Hepatocyte (in vitro differentiated cells): ENCODE data around the gene DBR1. TPM values are rescaled to one million over a fixed set of nuclear protein-coding genes. Genes with fewer than 3 reads are reported as not detected.

Experiments used
- DNase-seq: peaks from one replicate; pipeline ENCODE4 v3.0.0-alpha.2; 2016; ENCODE audit warnings: low spot score
- H2AFZ ChIP-seq: fragments of 200-600 bp; sonication (generic); 2 replicates; pipeline ENCODE4 v1.6.0; 2016; ENCODE audit warnings: antibody characterized with exemption, mild to moderate bottlenecking
- H3K27ac ChIP-seq: fragments of 200-600 bp; sonication (generic); 2 replicates; pipeline ENCODE4 v1.5.1; 2016; ENCODE audit warnings: mild to moderate bottlenecking
- H3K27me3 ChIP-seq: fragments of 200-600 bp; sonication (generic); 2 replicates; pipeline ENCODE4 v1.6.1; 2016
- H3K36me3 ChIP-seq: fragments of 200-600 bp; sonication (generic); replicated peaks from 2 replicates; pipeline ENCODE4 v1.5.1; 2016; ENCODE audit warnings: low read depth; ENCODE audit not compliant: insufficient read depth
- H3K4me1 ChIP-seq: fragments of 200-600 bp; sonication (generic); 2 replicates; pipeline ENCODE4 v1.5.1; 2016; ENCODE audit warnings: mild to moderate bottlenecking, moderate library complexity; ENCODE audit not compliant: insufficient read depth
- H3K4me2 ChIP-seq: fragments of 200-600 bp; sonication (generic); 2 replicates; pipeline ENCODE4 v1.6.0; 2016
- H3K4me3 ChIP-seq: fragments of 200-600 bp; sonication (generic); 2 replicates; pipeline ENCODE4 v1.5.1; 2016; ENCODE audit warnings: mild to moderate bottlenecking
- H3K79me2 ChIP-seq: fragments of 200-600 bp; sonication (generic); 2 replicates; pipeline ENCODE4 v1.6.0; 2017; ENCODE audit warnings: mild to moderate bottlenecking
- H3K9me2 ChIP-seq: fragments of 200-600 bp; sonication (generic); replicated peaks from 2 replicates; pipeline ENCODE4 v1.6.0; 2017; ENCODE audit warnings: mild to moderate bottlenecking; ENCODE audit not compliant: insufficient read depth
- H3K9me3 ChIP-seq: fragments of 200-600 bp; sonication (generic); 2 replicates; pipeline ENCODE4 v1.5.1; 2016; ENCODE audit warnings: low read depth, mild to moderate bottlenecking
- H4K20me1 ChIP-seq: fragments of 200-600 bp; sonication (generic); 2 replicates; pipeline ENCODE4 v1.6.0; 2016; ENCODE audit warnings: mild to moderate bottlenecking; ENCODE audit not compliant: insufficient read depth, poor library complexity, severe bottlenecking
- EZH2 ChIP-seq: fragments of 200-600 bp; sonication (generic); IDR thresholded peaks from 2 replicates; pipeline ENCODE4 v1.6.1; 2016; ENCODE audit warnings: antibody characterized with exemption, mild to moderate bottlenecking, borderline replicate concordance
- EZH2phosphoT487 ChIP-seq: fragments of 200-600 bp; sonication (generic); IDR thresholded peaks from one replicate; pipeline ENCODE4 v1.6.1; 2018; ENCODE audit warnings: antibody characterized with exemption, mild to moderate bottlenecking, low read depth, moderate library complexity; ENCODE audit not compliant: unreplicated experiment, severe bottlenecking
- WGBS: methylation state at CpG from one replicate; pipeline ENCODE4 v1.1.6; 2016; ENCODE audit warnings: low lambda C conversion rate; ENCODE audit errors: missing lambda C conversion rate; 5-methylcytosine and 5-hydroxymethylcytosine counted together
- polyA plus RNA-seq: library from polyadenylated mRNA; unstranded; fragments of >200 nt; fragmentation: Nextera tagmentation; extraction: Ambion mirVana; gene quantifications from 2 replicates; pipeline ENCODE4 v1.2.1, GENCODE V29; 2016
- total RNA-seq: library from RNA; depleted of rRNA; stranded (reverse); fragments of >200 nt; gene quantifications from 2 replicates; pipeline ENCODE4 v1.2.3, GENCODE V29; 2014
- TF ChIP-seq, protein P1 (sequence below): fragments of 200-600 bp; sonication (generic); IDR thresholded peaks from 2 replicates; pipeline ENCODE4 v1.5.1; 2016; ENCODE audit warnings: antibody characterized with exemption, mild to moderate bottlenecking; ENCODE audit not compliant: poor library complexity

The DBR1 gene
- total and polyA plus RNA-seq, 2 experiments from 2014 or later: 8.6 to 13.8 TPM

DNA sequence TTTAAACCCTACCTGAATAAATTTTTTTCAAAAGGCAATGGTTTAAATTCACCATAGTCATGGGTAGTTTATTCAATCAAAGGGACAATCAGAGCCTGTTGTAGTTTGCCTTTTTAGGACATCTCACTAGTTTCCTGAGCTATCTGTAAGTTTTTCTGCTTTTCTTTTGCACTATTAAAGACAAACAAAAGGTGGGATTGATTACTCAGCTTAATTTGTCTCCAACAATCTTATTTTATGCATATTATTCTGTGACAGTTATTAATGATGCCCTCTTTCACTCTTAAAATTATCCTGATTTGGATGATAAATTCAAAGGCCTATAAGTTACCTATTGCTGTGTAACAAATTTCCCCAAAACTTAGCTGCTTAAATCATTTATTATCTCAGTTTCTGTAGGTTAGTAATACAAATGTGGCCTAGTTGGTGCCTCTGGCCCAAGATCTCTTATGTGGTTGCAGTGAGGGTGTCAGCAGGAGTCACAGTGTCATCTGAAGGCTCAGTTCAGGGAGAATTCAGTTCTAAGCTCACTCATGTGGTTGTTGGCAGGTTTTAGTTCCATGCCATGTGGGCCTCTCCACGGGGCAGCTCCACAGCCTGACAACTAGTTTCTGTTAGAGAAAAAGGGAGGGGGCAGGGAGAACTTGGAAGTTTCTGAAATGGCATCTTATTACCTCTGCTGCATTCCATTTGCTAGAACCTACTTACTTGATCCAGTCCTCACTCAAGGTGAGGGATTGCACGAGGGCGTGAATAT lies 28.4 kb upstream of the DBR1 start:
- no peak overlapping the region for H3K4me3 ChIP-seq
- no peaks in the 10 kb centered on the region for H3K4me1 ChIP-seq
- TF ChIP-seq EZH2: no peak
- TF ChIP-seq, protein P1, sequence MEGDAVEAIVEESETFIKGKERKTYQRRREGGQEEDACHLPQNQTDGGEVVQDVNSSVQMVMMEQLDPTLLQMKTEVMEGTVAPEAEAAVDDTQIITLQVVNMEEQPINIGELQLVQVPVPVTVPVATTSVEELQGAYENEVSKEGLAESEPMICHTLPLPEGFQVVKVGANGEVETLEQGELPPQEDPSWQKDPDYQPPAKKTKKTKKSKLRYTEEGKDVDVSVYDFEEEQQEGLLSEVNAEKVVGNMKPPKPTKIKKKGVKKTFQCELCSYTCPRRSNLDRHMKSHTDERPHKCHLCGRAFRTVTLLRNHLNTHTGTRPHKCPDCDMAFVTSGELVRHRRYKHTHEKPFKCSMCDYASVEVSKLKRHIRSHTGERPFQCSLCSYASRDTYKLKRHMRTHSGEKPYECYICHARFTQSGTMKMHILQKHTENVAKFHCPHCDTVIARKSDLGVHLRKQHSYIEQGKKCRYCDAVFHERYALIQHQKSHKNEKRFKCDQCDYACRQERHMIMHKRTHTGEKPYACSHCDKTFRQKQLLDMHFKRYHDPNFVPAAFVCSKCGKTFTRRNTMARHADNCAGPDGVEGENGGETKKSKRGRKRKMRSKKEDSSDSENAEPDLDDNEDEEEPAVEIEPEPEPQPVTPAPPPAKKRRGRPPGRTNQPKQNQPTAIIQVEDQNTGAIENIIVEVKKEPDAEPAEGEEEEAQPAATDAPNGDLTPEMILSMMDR: no peak
- no peak for TF ChIP-seq EZH2phosphoT487
- H4K20me1 ChIP-seq: peaks cover 96% of the 10 kb centered on the region
- DNase-seq: no peak
- H3K36me3 ChIP-seq: no peaks in the 10 kb centered on the region
- no peak overlapping the region for H3K4me2 ChIP-seq
- no peak overlapping the region for H3K27ac ChIP-seq
- H3K9me2 ChIP-seq: no peaks in the 10 kb centered on the region
- H3K27me3 ChIP-seq: no peaks in the 10 kb centered on the region
- WGBS: 89% methylated on average over 3 of the region's 3 CpGs
- peaks cover 100% of the 10 kb centered on the region for H3K79me2 ChIP-seq
- no peaks in the 10 kb centered on the region for H3K9me3 ChIP-seq
- no peak overlapping the region for H2AFZ ChIP-seq

DNA sequence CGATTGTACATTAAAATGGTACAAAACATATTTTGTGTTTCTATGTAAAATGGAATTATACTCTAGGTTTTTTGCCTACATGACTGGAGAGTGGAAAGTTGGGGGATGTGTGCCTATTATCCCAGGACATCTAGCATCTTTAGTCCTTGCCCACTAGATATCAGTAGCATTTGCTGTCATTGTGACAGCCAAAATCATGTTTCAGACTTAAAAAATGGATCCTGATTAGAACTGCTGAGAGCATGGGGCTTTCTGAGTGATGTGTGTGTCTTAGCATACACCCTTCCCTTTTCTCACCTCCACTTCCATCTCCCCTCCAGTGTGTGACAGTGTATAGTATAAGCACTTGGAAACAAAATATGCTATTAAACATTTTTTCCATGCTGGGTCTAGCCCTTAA lies 25.7 kb upstream of the DBR1 start:
- Histone ChIP-seq H3K4me2 (no peak overlapping the region), H3K36me3 (no peaks in the 10 kb centered on the region), H3K27me3 (no peaks in the 10 kb centered on the region), H3K79me2 (peaks cover 99% of the 10 kb centered on the region), H3K9me3 (no peaks in the 10 kb centered on the region), H3K27ac (no peak overlapping the region), H4K20me1 (peaks cover 99% of the 10 kb centered on the region), H3K4me1 (no peaks in the 10 kb centered on the region), H2AFZ (no peak overlapping the region), H3K9me2 (no peaks in the 10 kb centered on the region), H3K4me3 (no peak overlapping the region)
- WGBS: 95% methylated on average over 1 of the region's 1 CpG
- no peak for DNase-seq
- TF ChIP-seq, protein P1: no peak
- TF ChIP-seq EZH2phosphoT487: no peak
- no peak for TF ChIP-seq EZH2

DNA sequence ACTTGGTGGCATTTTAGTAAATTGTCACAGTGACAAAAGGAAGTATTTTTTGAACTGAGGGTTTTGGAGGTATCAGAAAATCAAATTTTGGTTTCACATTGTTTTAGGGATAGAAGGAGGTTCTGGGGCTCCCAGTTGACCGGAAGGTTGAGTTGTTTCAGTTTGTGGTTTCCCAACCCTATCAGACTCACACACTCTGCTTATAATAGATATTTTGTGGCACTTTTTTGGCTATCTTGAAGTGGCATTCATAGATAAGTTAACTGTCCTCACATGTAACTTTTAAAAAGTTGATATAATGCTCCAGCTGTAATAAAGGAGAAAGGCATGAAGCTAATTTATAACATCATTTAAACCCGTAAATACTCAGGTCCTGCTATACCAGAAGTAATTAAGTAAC lies 25.1 kb upstream of the DBR1 start:
- Histone ChIP-seq H3K4me3 (no peak overlapping the region), H3K27ac (no peak overlapping the region), H3K27me3 (no peaks in the 10 kb centered on the region), H3K9me3 (no peaks in the 10 kb centered on the region), H3K9me2 (no peaks in the 10 kb centered on the region), H2AFZ (no peak overlapping the region), H3K4me1 (no peaks in the 10 kb centered on the region), H3K79me2 (peaks cover 99% of the 10 kb centered on the region), H4K20me1 (peaks cover 99% of the 10 kb centered on the region), H3K36me3 (no peaks in the 10 kb centered on the region), H3K4me2 (no peak overlapping the region)
- TF ChIP-seq, protein P1: no peak
- no peak for TF ChIP-seq EZH2
- TF ChIP-seq EZH2phosphoT487: no peak
- 89% methylated on average over 2 of the region's 2 CpGs for WGBS
- no peak for DNase-seq
